ENCODE data around the gene LST1. TPM values are rescaled to one million over a fixed set of nuclear protein-coding genes. Genes with fewer than 3 reads are reported as not detected.
A peak's percentile ranks its signal among the peaks of the same experiment; 100 is the strongest.

The LST1 gene
- total and polyA plus RNA-seq, 4 donors = 9.6 to 164 (median 87.4) TPM

GRCh38 chr6:31559958-31560696, 25.9 kb upstream of the LST1 start:
- Histone ChIP-seq H3K9me3 (ENCODE audit: control insufficient read depth in 4 of 4, insufficient read depth in 3 of 4, low read length in 3 of 4) (no peaks in the 10 kb centered on the region), H3K9ac (ENCODE audit: insufficient read depth in 1 of 2, low read length in 2 of 2) (no peak overlapping the region), H3K4me1 (ENCODE audit: control insufficient read depth in 5 of 5, insufficient read depth in 5 of 5, low read length in 5 of 5) (peaks cover 0 to 27% (median 0%) of the 10 kb centered on the region in 5 donors), H3K27me3 (ENCODE audit: control insufficient read depth in 3 of 3, insufficient read depth in 3 of 3, low read length in 2 of 3) (no peaks in the 10 kb centered on the region), H3K27ac (ENCODE audit: low read depth in 1 of 2, low read length in 1 of 2) (peak overlapping the region; percentile 24 to 87), H3K4me3 (no peak overlapping the region), H3K36me3 (ENCODE audit: control insufficient read depth in 4 of 4, insufficient read depth in 4 of 4, low read length in 4 of 4) (peaks cover 6 to 18% (median 9%) of the 10 kb centered on the region in 4 donors)
- 19 to 33% methylated on average over 7 of the region's 7 CpGs for WGBS, 2 donors
- ATAC-seq (ENCODE audit: insufficient read depth, low FRiP score) (peak; percentile 81), DNase-seq (peak; percentile 36 to 61 (median 49))
- TF ChIP-seq CTCF (IDR thresholded peaks at IDR 0.05; ENCODE audit: control extremely low read depth, extremely low read depth) = no peak

GRCh38 chr6:31560697-31561058, 25.4 kb upstream of the LST1 start:
- H3K9ac ChIP-seq (ENCODE audit: insufficient read depth in 1 of 2, low read length in 2 of 2) = no peak overlapping the region
- no peak for DNase-seq
- no peaks in the 10 kb centered on the region for H3K9me3 ChIP-seq (ENCODE audit: control insufficient read depth in 4 of 4, insufficient read depth in 3 of 4, low read length in 3 of 4)
- peaks cover 0 to 27% (median 0%) of the 10 kb centered on the region in 5 donors for H3K4me1 ChIP-seq (ENCODE audit: control insufficient read depth in 5 of 5, insufficient read depth in 5 of 5, low read length in 5 of 5)
- H3K27ac ChIP-seq (ENCODE audit: low read depth in 1 of 2, low read length in 1 of 2) = peak overlapping the region in 1 of 2 donors; percentile 65
- no peak for ATAC-seq (ENCODE audit: insufficient read depth, low FRiP score)
- peaks cover 6 to 18% (median 9%) of the 10 kb centered on the region in 4 donors for H3K36me3 ChIP-seq (ENCODE audit: control insufficient read depth in 4 of 4, insufficient read depth in 4 of 4, low read length in 4 of 4)
- no peak overlapping the region for H3K4me3 ChIP-seq
- no peak for TF ChIP-seq CTCF (IDR thresholded peaks at IDR 0.05; ENCODE audit: control extremely low read depth, extremely low read depth)
- no peaks in the 10 kb centered on the region for H3K27me3 ChIP-seq (ENCODE audit: control insufficient read depth in 3 of 3, insufficient read depth in 3 of 3, low read length in 2 of 3)

GRCh38 chr6:31567531-31568370, 18.3 kb upstream of the LST1 start:
- H3K4me3 ChIP-seq = no peak overlapping the region
- H3K27me3 ChIP-seq (ENCODE audit: control insufficient read depth in 3 of 3, insufficient read depth in 3 of 3, low read length in 2 of 3) = peaks cover 0 to 9% (median 0%) of the 10 kb centered on the region in 3 donors
- no peak for DNase-seq
- no peak overlapping the region for H3K9ac ChIP-seq (ENCODE audit: insufficient read depth in 1 of 2, low read length in 2 of 2)
- no peaks in the 10 kb centered on the region for H3K4me1 ChIP-seq (ENCODE audit: control insufficient read depth in 5 of 5, insufficient read depth in 5 of 5, low read length in 5 of 5)
- no peaks in the 10 kb centered on the region for H3K36me3 ChIP-seq (ENCODE audit: control insufficient read depth in 4 of 4, insufficient read depth in 4 of 4, low read length in 4 of 4)
- no peak for ATAC-seq (ENCODE audit: insufficient read depth, low FRiP score)
- no peak overlapping the region for H3K27ac ChIP-seq (ENCODE audit: low read depth in 1 of 2, low read length in 1 of 2)
- no peaks in the 10 kb centered on the region for H3K9me3 ChIP-seq (ENCODE audit: control insufficient read depth in 4 of 4, insufficient read depth in 3 of 4, low read length in 3 of 4)
- WGBS, 2 donors = 48 to 58% methylated on average over 8 to 9 of the region's 9 CpGs
- no peak for TF ChIP-seq CTCF (IDR thresholded peaks at IDR 0.05; ENCODE audit: control extremely low read depth, extremely low read depth)
